Body of pancreas (tissue), 4 donors: ENCODE results near the gene MYH14. TPM values are rescaled to one million over a fixed set of nuclear protein-coding genes. Genes with fewer than 3 reads are reported as not detected.

Experiments
- ATAC-seq: fragments of 150-250 bp; one replicate; pipeline ENCODE4 v1.9.1; 2016
- DNase-seq, 4 donors: peaks; one replicate each; pipeline ENCODE4 v3.0.0-alpha.2; 2019
- H3K27ac ChIP-seq, 4 donors: fragments of 200-600 bp; sonication (generic); 1 replicate in 3 of 4; 2 replicates in 1 of 4; pipeline versions ENCODE4 v1.5.1 to v1.6.1; 2016 to 2019; ENCODE audit warnings: mild to moderate bottlenecking in 1 of 4, mixed read lengths in 1 of 4, moderate library complexity in 1 of 4
- H3K27me3 ChIP-seq, 2 donors: fragments of 200-600 bp; sonication (generic); one replicate each; pipeline ENCODE4 v1.6.0; 2016; ENCODE audit warnings: mild to moderate bottlenecking in 1 of 2
- H3K36me3 ChIP-seq, 2 donors: fragments of 200-600 bp; sonication (generic); replicated peaks in 1 of 2; 2 replicates each; pipeline ENCODE4 v1.5.1; 2016; ENCODE audit warnings: low read depth in 2 of 2; ENCODE audit not compliant: insufficient read depth in 1 of 2
- H3K4me1 ChIP-seq: fragments of 200-600 bp; sonication (generic); one replicate; pipeline ENCODE4 v1.6.0; 2016
- H3K4me3 ChIP-seq, 2 donors: fragments of 200-600 bp; sonication (generic); 1 replicate in 1 of 2; 2 replicates in 1 of 2; pipeline ENCODE4 v1.5.1; 2016 to 2019
- H3K9me3 ChIP-seq, 3 donors: fragments of 200-600 bp; sonication (generic); 1 replicate in 2 of 3; 2 replicates in 1 of 3; pipeline ENCODE4 v1.5.1; 2016
- POLR2A ChIP-seq, 3 donors: fragments of 450-650 bp; IDR thresholded peaks; one replicate each; pipeline ENCODE4 v1.6.1; 2016; ENCODE audit warnings: antibody characterized with exemption in 3 of 3, mild to moderate bottlenecking in 2 of 3
- WGBS, 2 donors: methylation state at CpG; one replicate each; pipeline ENCODE4 v1.1.5; 2017; 5-methylcytosine and 5-hydroxymethylcytosine counted together
- intact Hi-C: fragments of 100-400 bp; cut with DNase I; formaldehyde crosslinking; loops from one replicate; pipeline ENCODE4 v1.15.1; 2023
- total RNA-seq, 2 donors: library from RNA; depleted of rRNA; stranded (reverse); fragments of >200 nt; gene quantifications; one replicate each; pipeline ENCODE4 v1.1.0, GENCODE V29; 2016
- TF ChIP-seq, protein P1 (sequence below), 7 experiments: fragments of 450-650 bp in 4 of 7; fragments of 200-600 bp in 3 of 7; sonication (generic) in 3 of 7; IDR thresholded peaks; one replicate each; pipeline ENCODE4 v1.5.1; 2016 to 2019; ENCODE audit warnings: antibody characterized with exemption in 7 of 7

MYH14 gene
- total RNA-seq, 2 donors from 2014 or later, result 40.9 to 61.2 TPM

DNA sequence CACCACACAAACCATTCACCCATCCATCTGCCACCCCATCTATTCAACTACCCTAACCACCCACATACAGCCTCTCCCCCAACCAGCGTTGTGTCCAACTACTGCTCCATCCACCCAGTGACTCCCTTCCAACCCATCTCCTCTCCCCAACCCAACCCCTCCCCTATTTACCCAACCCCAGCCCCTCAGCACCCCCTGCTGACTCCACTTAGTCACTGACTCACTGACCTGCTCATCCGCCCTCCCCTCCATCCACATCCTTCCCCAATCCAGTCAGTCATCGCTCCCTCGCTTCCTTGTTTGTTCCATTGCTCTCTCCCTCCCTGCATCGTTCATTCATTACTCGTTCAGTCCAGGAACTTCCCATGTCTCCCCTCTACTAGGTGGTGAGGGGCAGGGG is 86.6 kb downstream of the MYH14 start:
- TF ChIP-seq, protein P1, sequence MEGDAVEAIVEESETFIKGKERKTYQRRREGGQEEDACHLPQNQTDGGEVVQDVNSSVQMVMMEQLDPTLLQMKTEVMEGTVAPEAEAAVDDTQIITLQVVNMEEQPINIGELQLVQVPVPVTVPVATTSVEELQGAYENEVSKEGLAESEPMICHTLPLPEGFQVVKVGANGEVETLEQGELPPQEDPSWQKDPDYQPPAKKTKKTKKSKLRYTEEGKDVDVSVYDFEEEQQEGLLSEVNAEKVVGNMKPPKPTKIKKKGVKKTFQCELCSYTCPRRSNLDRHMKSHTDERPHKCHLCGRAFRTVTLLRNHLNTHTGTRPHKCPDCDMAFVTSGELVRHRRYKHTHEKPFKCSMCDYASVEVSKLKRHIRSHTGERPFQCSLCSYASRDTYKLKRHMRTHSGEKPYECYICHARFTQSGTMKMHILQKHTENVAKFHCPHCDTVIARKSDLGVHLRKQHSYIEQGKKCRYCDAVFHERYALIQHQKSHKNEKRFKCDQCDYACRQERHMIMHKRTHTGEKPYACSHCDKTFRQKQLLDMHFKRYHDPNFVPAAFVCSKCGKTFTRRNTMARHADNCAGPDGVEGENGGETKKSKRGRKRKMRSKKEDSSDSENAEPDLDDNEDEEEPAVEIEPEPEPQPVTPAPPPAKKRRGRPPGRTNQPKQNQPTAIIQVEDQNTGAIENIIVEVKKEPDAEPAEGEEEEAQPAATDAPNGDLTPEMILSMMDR (IDR thresholded peaks at IDR 0.05), result no peak
- no peak for TF ChIP-seq POLR2A (IDR thresholded peaks at IDR 0.05)
- no peak overlapping the region for H3K27ac ChIP-seq
- peaks cover 0 to 8% (median 0%) of the 10 kb centered on the region in 3 donors for H3K9me3 ChIP-seq
- intact Hi-C loops, result no loop called here
- peaks cover 5 to 14% of the 10 kb centered on the region in 2 donors for H3K36me3 ChIP-seq
- H3K4me3 ChIP-seq, result no peak overlapping the region
- H3K27me3 ChIP-seq, result no peaks in the 10 kb centered on the region
- WGBS, 2 donors, result 75 to 91% methylated on average over 6 of the region's 6 CpGs
- ATAC-seq (no peak), DNase-seq (no peak)
- no peaks in the 10 kb centered on the region for H3K4me1 ChIP-seq

DNA sequence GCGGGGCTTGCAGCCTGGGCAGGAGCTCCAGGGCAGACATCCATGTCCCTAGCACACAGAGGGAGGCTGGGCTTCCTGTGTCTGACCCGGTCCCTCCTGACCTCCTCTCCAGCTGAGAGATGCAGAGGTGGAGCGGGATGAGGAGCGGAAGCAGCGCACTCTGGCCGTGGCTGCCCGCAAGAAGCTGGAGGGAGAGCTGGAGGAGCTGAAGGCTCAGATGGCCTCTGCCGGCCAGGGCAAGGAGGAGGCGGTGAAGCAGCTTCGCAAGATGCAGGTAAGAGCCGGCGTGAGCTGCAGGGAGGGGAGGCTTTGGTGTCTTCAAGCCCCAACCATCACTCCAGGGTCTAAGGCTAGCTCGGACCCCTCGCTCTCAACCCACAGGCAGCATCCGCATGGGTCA is 87.4 kb downstream of the MYH14 start:
- Histone ChIP-seq H3K4me1 (no peaks in the 10 kb centered on the region), H3K27ac (no peak overlapping the region), H3K27me3 (no peaks in the 10 kb centered on the region), H3K9me3 (peaks cover 0 to 1% (median 0%) of the 10 kb centered on the region in 3 donors), H3K4me3 (no peak overlapping the region), H3K36me3 (peaks cover 5 to 14% of the 10 kb centered on the region in 2 donors)
- 84 to 91% methylated on average over 13 to 15 of the region's 15 CpGs for WGBS, 2 donors
- intact Hi-C loops, result no loop called here
- ATAC-seq (no peak), DNase-seq (no peak)
- TF ChIP-seq, protein P1 (IDR thresholded peaks at IDR 0.05), result no peak
- TF ChIP-seq POLR2A (IDR thresholded peaks at IDR 0.05), result no peak

DNA sequence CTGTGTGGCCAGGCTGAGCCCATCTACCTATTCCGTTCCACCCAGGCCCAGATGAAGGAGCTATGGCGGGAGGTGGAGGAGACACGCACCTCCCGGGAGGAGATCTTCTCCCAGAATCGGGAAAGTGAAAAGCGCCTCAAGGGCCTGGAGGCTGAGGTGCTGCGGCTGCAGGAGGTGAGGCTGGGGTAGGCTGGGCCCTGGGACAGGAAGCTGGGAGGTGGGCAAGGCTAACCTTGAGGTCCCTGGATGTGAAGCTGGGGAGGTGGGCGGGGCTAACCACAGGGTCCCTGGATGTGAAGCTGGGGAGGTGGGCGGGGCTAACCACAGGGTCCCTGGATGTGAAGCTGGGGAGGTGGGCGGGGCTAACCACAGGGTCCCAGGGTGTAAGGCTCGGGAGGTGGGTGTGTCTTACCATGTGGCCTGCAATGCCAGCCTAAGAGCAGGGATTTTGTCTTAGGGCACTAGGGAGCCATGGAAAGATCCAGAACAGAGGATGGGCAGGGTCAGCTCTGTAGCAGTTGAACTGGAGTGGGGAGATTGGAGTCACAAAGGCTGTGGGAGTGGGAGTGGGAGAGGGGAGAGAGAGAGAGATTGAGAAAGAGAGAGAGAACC is 88.9 kb downstream of the MYH14 start:
- TF ChIP-seq POLR2A (IDR thresholded peaks at IDR 0.05), result no peak
- TF ChIP-seq, protein P1 (IDR thresholded peaks at IDR 0.05), result no peak
- no peaks in the 10 kb centered on the region for H3K9me3 ChIP-seq
- ATAC-seq (no peak), DNase-seq (no peak)
- 86 to 91% methylated on average over 9 to 11 of the region's 11 CpGs for WGBS, 2 donors
- no peak overlapping the region for H3K4me3 ChIP-seq
- peaks cover 0 to 11% of the 10 kb centered on the region in 2 donors for H3K36me3 ChIP-seq
- intact Hi-C loops, result no loop called here
- no peaks in the 10 kb centered on the region for H3K27me3 ChIP-seq
- no peaks in the 10 kb centered on the region for H3K4me1 ChIP-seq
- no peak overlapping the region for H3K27ac ChIP-seq

DNA sequence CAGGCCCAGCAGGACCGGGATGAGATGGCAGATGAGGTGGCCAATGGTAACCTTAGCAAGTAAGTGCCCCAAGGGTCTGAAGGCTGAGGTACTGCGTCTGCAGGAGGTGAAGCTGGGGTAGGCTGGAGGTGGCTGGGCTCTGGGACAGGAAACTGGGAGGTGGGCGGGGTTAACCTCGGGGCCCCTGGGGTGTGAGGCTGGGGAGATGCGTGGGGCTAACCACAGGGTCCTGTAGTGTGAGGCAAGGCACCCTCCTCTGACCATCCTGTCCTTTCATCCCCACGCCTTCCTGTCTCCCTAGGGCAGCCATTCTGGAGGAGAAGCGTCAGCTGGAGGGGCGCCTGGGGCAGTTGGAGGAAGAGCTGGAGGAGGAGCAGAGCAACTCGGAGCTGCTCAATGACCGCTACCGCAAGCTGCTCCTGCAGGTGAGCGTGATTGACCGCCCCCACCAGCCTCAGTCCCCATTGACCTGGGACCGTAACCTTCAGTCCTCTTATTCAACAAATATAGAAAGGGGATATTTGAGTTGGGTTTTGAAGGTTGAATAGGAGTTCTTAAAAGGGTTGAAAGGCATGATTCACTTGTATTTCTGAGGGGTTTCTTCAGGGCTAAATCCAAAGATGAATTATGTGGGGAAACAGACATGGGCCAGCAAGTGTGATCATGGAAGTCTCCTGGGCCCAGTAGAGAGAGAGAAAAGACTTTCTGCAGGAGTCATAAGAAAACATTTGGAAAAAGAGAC is 90.0 kb downstream of the MYH14 start:
- WGBS, 2 donors, result 70 to 77% methylated on average over 13 to 14 of the region's 14 CpGs
- Histone ChIP-seq H3K4me1 (no peaks in the 10 kb centered on the region), H3K9me3 (no peaks in the 10 kb centered on the region), H3K27ac (no peak overlapping the region), H3K27me3 (no peaks in the 10 kb centered on the region), H3K4me3 (no peak overlapping the region), H3K36me3 (peaks cover 0 to 11% of the 10 kb centered on the region in 2 donors)
- DNase-seq, result no peak
- intact Hi-C loops, result no loop called here
- no peak for ATAC-seq
- TF ChIP-seq POLR2A (IDR thresholded peaks at IDR 0.05), result no peak
- TF ChIP-seq, protein P1 (IDR thresholded peaks at IDR 0.05), result no peak
